GM18502 (cell line): ENCODE data around the gene PIN1.

Experiments
- ATAC-seq: cut with Tn5 transposase; IDR thresholded peaks from one replicate; pipeline ENCODE4 v1.9.1; 2021; ENCODE audit warnings: mild to moderate bottlenecking; ENCODE audit not compliant: unreplicated experiment, poor library complexity

The PIN1 gene

GRCh38 chr19:9878511-9879196 is 43.5 kb downstream of the PIN1 start:
- no peak for ATAC-seq

- no peak for ATAC-seq
Measured at GRCh38 chr19:9881720-9882119, 46.6 kb downstream of the PIN1 start.

GRCh38 chr19:9883231-9883758 is 48.2 kb downstream of the PIN1 start:
- no peak for ATAC-seq

- no peak for ATAC-seq
Measured at GRCh38 chr19:9883764-9884163, 48.6 kb downstream of the PIN1 start.

GRCh38 chr19:9885077-9885552 is 50.0 kb downstream of the PIN1 start:
- no peak for ATAC-seq

GRCh38 chr19:9891609-9892373 is 56.7 kb downstream of the PIN1 start:
- no peak for ATAC-seq
